GM23248 (cell line): ENCODE results near the gene ACSS3. TPM values are rescaled to one million over a fixed set of nuclear protein-coding genes. Genes with fewer than 3 reads are reported as not detected.
"Not testable (repeated sequence)": the region's sequence is repeated elsewhere in the genome, so short reads cannot be mapped to it uniquely, and the experiment has no call there.

ENCODE experiments used
- DNase-seq: peaks from one replicate; pipeline ENCODE4 v3.0.0-alpha.2; 2015
- H2AFZ ChIP-seq: fragments of 200-600 bp; sonication (generic); 2 replicates; pipeline ENCODE4 v1.6.1; 2016; ENCODE audit warnings: antibody characterized with exemption
- H3F3A ChIP-seq: fragments of 200-600 bp; sonication (generic); 2 replicates; pipeline ENCODE4 v1.6.1; 2016; ENCODE audit warnings: mild to moderate bottlenecking, antibody characterized with exemption, mixed run types; ENCODE audit not compliant: insufficient read depth
- H3K27ac ChIP-seq: fragments of 200-600 bp; sonication (generic); 2 replicates; pipeline ENCODE4 v1.5.1; 2016; ENCODE audit warnings: mild to moderate bottlenecking
- H3K27me3 ChIP-seq: fragments of 200-600 bp; sonication (generic); replicated peaks from 2 replicates; pipeline ENCODE4 v1.6.1; 2016; ENCODE audit warnings: mild to moderate bottlenecking; ENCODE audit not compliant: insufficient read depth
- H3K36me3 ChIP-seq: fragments of 200-600 bp; sonication (generic); 2 replicates; pipeline ENCODE4 v1.6.1; 2016; ENCODE audit warnings: low read depth, mild to moderate bottlenecking
- H3K4me1 ChIP-seq: fragments of 200-600 bp; sonication (generic); 2 replicates; pipeline ENCODE4 v1.6.1; 2016; ENCODE audit warnings: mild to moderate bottlenecking; ENCODE audit not compliant: insufficient read depth
- H3K4me2 ChIP-seq: fragments of 200-600 bp; sonication (generic); one replicate; pipeline ENCODE4 v1.6.1; 2016; ENCODE audit warnings: mild to moderate bottlenecking; ENCODE audit not compliant: unreplicated experiment
- H3K4me3 ChIP-seq: fragments of 200-600 bp; sonication (generic); 2 replicates; pipeline ENCODE4 v1.5.1; 2016; ENCODE audit warnings: mild to moderate bottlenecking
- H3K79me2 ChIP-seq: fragments of 200-600 bp; sonication (generic); 2 replicates; pipeline ENCODE4 v1.6.1; 2016; ENCODE audit warnings: mild to moderate bottlenecking; ENCODE audit not compliant: insufficient read depth
- H3K9ac ChIP-seq: fragments of 200-600 bp; sonication (generic); 2 replicates; pipeline ENCODE4 v1.6.1; 2016; ENCODE audit warnings: mild to moderate bottlenecking
- H3K9me2 ChIP-seq: fragments of 200-600 bp; sonication (generic); 2 replicates; pipeline ENCODE4 v1.6.1; 2016; ENCODE audit warnings: mixed run types, mild to moderate bottlenecking, moderate library complexity; ENCODE audit not compliant: insufficient read depth
- H3K9me3 ChIP-seq: fragments of 200-600 bp; sonication (generic); one replicate; pipeline ENCODE4 v1.6.1; 2017; ENCODE audit warnings: low read depth
- H4K20me1 ChIP-seq: fragments of 200-600 bp; sonication (generic); 2 replicates; pipeline ENCODE4 v1.6.0; 2016; ENCODE audit not compliant: insufficient read depth
- EZH2 ChIP-seq: fragments of 200-600 bp; sonication (generic); IDR thresholded peaks from 2 replicates; pipeline ENCODE4 v1.6.1; 2018; ENCODE audit warnings: antibody characterized with exemption, mild to moderate bottlenecking; ENCODE audit not compliant: insufficient read depth, poor library complexity, severe bottlenecking
- EZH2phosphoT487 ChIP-seq: fragments of 200-600 bp; sonication (generic); IDR thresholded peaks from 2 replicates; pipeline ENCODE4 v1.6.1; 2018; ENCODE audit warnings: antibody characterized with exemption, moderate library complexity, mild to moderate bottlenecking, low read depth; ENCODE audit not compliant: insufficient read depth
- whole genome bisulfite sequencing, 2 experiments: methylation state at CpG; one replicate each; pipeline ENCODE4 v1.1.6; 2015 to 2017; ENCODE audit warnings: low lambda C conversion rate in 2 of 2, low coverage in 1 of 2; ENCODE audit errors: missing lambda C conversion rate in 2 of 2; 5-methylcytosine and 5-hydroxymethylcytosine counted together
- in situ Hi-C: fragments of 300-500 bp; cut with MboI; formaldehyde crosslinking; loops from 2 replicates; pipeline ENCODE4 v1.15.0; 2020
- polyA plus RNA-seq: library from polyadenylated mRNA; unstranded; fragments of >200 nt; fragmentation: Nextera tagmentation; extraction: Ambion mirVana; gene quantifications from 2 replicates; pipeline ENCODE4 v1.2.1, GENCODE V29; 2016
- total RNA-seq: library from RNA; depleted of rRNA; stranded (reverse); fragments of >200 nt; shearing (Covaris generic); gene quantifications from 2 replicates; pipeline ENCODE4 v1.2.3, GENCODE V29; 2014

The ACSS3 gene
- total and polyA plus RNA-seq, 2 experiments from 2014 or later: 1.5 to 1.9 TPM

DNA sequence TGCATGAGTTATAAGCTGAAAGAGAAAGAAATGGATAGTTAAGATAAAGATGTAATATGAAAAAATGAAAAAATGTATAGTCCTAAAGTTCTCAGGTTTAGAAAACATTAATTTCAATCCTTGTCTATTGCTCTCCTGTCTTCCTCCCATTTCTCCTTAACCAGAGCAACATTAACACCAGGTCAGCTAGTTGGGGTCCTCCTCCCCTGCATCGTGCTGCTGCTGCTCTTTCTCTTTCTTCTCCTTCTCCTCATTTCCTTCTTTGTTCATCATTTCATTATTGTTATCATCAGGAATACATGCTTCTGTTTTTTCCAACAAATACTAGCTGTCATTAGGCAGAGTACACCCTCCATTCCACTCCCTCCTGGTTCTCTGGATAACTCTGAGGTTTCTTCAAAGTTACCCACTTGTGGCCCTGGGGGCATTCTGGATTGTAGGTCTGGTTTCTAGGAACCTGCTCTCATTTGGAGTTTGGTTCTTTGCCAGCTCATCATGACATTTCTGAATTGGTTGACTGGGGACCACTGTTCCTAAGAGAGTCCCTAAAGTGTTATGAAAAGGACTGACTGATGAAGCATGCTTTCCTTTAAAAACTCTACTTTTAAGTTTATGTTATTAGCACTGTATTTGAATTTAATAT is 17.0 kb downstream of the ACSS3 start:
- no peaks in the 10 kb centered on the region for H4K20me1 ChIP-seq
- H3K27me3 ChIP-seq: no peaks in the 10 kb centered on the region
- 79 to 91% methylated on average over 1 of the region's 1 CpG for WGBS, 2 experiments
- H3K4me1 ChIP-seq: no peaks in the 10 kb centered on the region; the same call in 1 of the 2 replicates
- H3K9ac ChIP-seq: no peak overlapping the region
- no peaks in the 10 kb centered on the region for H3K9me3 ChIP-seq
- H3K36me3 ChIP-seq: no peaks in the 10 kb centered on the region
- no peaks in the 10 kb centered on the region for H3K9me2 ChIP-seq
- H3K27ac ChIP-seq: no peak overlapping the region
- DNase-seq: no peak
- H2AFZ ChIP-seq: no peak overlapping the region
- no peak overlapping the region for H3K4me2 ChIP-seq
- no peak overlapping the region for H3K4me3 ChIP-seq
- no peak for TF ChIP-seq EZH2
- TF ChIP-seq EZH2phosphoT487: no peak
- in situ Hi-C loops: no loop called here
- no peaks in the 10 kb centered on the region for H3K79me2 ChIP-seq
- H3F3A ChIP-seq: no peaks in the 10 kb centered on the region

DNA sequence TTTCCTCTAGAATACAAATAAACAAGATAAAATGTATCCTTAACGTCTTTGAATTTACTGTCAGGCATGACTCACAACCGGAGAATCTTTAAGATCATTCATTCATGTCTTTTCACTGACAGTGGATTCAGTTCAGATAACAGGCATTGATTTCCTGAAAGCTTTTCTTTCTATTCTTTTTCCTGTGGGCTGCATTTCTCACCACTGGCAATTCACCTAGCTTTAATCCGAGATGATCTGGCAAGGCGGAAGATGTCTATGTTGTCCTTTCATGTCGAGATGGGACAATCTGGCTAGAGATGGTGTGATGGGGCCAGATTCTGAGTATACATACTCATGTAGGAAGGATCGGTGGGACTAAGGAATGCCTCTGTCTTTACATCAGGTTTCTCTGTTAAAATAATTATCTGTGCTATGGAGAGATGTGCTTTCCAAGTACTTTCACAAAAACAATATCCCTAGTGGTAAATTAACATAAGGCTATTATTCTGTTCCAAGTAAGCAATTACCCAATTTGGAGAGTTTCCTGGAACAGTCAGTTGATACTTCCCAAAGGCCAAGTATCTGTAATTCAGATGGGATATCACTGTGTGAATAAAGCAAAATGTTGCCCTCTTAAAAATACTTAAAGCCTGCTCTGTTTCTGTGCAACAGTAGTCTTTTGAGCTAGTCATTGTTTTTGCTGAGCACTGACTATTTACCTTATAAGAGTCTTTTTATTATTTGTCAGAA is 17.8 kb downstream of the ACSS3 start:
- H2AFZ ChIP-seq: no peak overlapping the region
- no peak for DNase-seq
- no peak overlapping the region for H3K4me2 ChIP-seq
- H3K27ac ChIP-seq: no peak overlapping the region
- H3K36me3 ChIP-seq: no peaks in the 10 kb centered on the region
- no peaks in the 10 kb centered on the region for H3K27me3 ChIP-seq
- WGBS, 2 experiments: 50 to 52% methylated on average over 6 of the region's 6 CpGs
- H3K9ac ChIP-seq: no peak overlapping the region
- no peaks in the 10 kb centered on the region for H4K20me1 ChIP-seq
- in situ Hi-C loops: no loop called here
- no peaks in the 10 kb centered on the region for H3K9me3 ChIP-seq
- TF ChIP-seq EZH2 (no peak), EZH2phosphoT487 (no peak)
- H3K4me1 ChIP-seq: no peaks in the 10 kb centered on the region; the same call in 1 of the 2 replicates
- H3K79me2 ChIP-seq: no peaks in the 10 kb centered on the region
- no peaks in the 10 kb centered on the region for H3K9me2 ChIP-seq
- no peaks in the 10 kb centered on the region for H3F3A ChIP-seq
- no peak overlapping the region for H3K4me3 ChIP-seq

DNA sequence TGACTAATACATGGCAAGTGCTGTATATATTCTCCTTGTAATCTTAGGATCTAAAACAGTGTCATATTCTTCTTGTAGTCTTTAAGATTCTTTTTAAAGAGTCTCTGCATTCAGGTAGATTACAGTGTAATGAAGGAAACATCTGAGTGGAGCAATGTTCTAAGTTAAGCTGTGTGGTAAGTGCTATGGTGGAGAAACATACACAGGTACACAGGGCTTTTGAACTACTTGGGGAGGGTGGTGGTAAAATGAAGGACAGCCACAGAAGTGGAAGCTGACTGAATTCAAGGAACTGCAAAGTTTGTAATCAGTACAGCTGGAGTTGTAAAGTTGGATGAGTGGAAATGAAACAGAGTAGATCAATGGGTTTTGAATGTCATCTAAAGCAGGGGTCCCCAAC is 27.8 kb downstream of the ACSS3 start:
- Histone ChIP-seq H2AFZ (no peak overlapping the region), H3K9ac (no peak overlapping the region), H3K9me3 (no peaks in the 10 kb centered on the region), H3K79me2 (no peaks in the 10 kb centered on the region), H3K27me3 (no peaks in the 10 kb centered on the region), H4K20me1 (no peaks in the 10 kb centered on the region), H3K27ac (no peak overlapping the region), H3K4me2 (no peak overlapping the region), H3K4me1 (no peaks in the 10 kb centered on the region), H3K36me3 (no peaks in the 10 kb centered on the region), H3K9me2 (no peaks in the 10 kb centered on the region), H3F3A (no peaks in the 10 kb centered on the region), H3K4me3 (no peak overlapping the region)
- in situ Hi-C loops: no loop called here
- no peak for DNase-seq
- TF ChIP-seq EZH2phosphoT487 (no peak), EZH2 (no peak)

DNA sequence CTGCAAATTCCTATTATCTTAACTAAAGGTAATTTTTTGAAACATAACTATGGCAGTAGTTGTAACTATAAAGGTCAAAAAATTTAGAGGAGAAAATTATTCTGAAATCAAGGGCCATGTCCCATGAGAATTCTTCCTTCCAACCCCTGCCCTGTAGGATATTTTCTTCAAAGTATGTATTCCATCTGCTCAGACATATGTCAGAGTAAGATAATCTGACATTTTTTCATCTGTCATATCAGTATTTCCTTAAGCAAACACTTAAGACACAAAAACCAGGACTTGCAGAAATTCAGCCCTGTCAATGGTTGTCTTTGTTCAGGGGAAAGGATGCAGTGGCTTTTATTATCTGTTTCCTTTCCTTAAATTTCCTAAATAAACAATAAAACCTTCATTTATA is 36.3 kb downstream of the ACSS3 start:
- in situ Hi-C loops: no loop called here
- no peaks in the 10 kb centered on the region for H4K20me1 ChIP-seq
- H3K4me1 ChIP-seq: no peaks in the 10 kb centered on the region
- no peaks in the 10 kb centered on the region for H3K36me3 ChIP-seq
- H3F3A ChIP-seq: no peaks in the 10 kb centered on the region
- H3K9me2 ChIP-seq: no peaks in the 10 kb centered on the region
- TF ChIP-seq EZH2 (no peak), EZH2phosphoT487 (no peak)
- no peak overlapping the region for H3K27ac ChIP-seq
- H2AFZ ChIP-seq: no peak overlapping the region
- no peaks in the 10 kb centered on the region for H3K79me2 ChIP-seq
- no peak overlapping the region for H3K4me2 ChIP-seq
- no peak overlapping the region for H3K9ac ChIP-seq
- no peaks in the 10 kb centered on the region for H3K9me3 ChIP-seq
- DNase-seq: no peak
- H3K4me3 ChIP-seq: no peak overlapping the region
- H3K27me3 ChIP-seq: no peaks in the 10 kb centered on the region

DNA sequence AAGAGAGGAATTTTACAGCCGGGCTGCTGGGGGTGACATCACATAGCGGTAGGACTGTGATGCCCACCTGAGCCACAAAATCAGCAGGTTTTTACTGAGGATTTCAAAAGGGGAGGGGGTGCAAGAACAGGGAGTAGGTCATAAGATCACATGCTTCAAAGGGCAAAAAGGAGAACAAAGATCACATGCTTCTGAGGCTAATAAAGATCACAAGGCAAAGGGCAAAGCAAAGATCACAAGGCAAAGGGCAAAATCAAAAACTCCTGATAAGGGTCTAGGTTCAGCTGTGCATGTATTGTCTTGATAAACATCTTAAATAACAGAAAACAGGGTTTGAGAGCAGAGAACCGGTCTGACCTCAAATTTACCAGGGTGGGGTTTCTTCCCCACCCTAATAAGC is 41.2 kb downstream of the ACSS3 start:
- H3K79me2 ChIP-seq, H3K4me2 ChIP-seq, H3K4me3 ChIP-seq, H2AFZ ChIP-seq, H3F3A ChIP-seq, H3K9ac ChIP-seq, H3K27me3 ChIP-seq, H3K9me2 ChIP-seq, H4K20me1 ChIP-seq, DNase-seq, H3K36me3 ChIP-seq, H3K9me3 ChIP-seq, H3K27ac ChIP-seq, H3K4me1 ChIP-seq, in situ Hi-C loops: not testable (repeated sequence)
- 87 to 95% methylated on average over 3 of the region's 3 CpGs for WGBS, 2 experiments
